SU-DHL-6 (cell line): ENCODE data around the gene DLG4.

ENCODE experiments used
- H2AFZ ChIP-seq: fragments of 200-600 bp; sonication (generic); 2 replicates; pipeline ENCODE4 v1.6.1; 2014; ENCODE audit warnings: low read depth, mild to moderate bottlenecking, moderate library complexity, mixed read lengths, antibody characterized with exemption, low read length; ENCODE audit not compliant: severe bottlenecking
- H3F3A ChIP-seq: fragments of 200-600 bp; shearing (Covaris generic); 2 replicates; pipeline ENCODE4 v1.6.0; 2016; ENCODE audit warnings: antibody characterized with exemption, mild to moderate bottlenecking; ENCODE audit not compliant: insufficient read depth
- H3K27ac ChIP-seq: fragments of 200-600 bp; sonication (generic); 2 replicates; pipeline ENCODE4 v1.5.1; 2016; ENCODE audit warnings: low read depth, mild to moderate bottlenecking, low read length, moderate library complexity, mixed read lengths
- H3K27me3 ChIP-seq: fragments of 200-600 bp; sonication (generic), shearing (Covaris generic); 2 replicates; pipeline ENCODE4 v1.6.0; 2014; ENCODE audit warnings: mild to moderate bottlenecking, low read length
- H3K36me3 ChIP-seq: fragments of 200-600 bp; sonication (generic); 2 replicates; pipeline ENCODE4 v1.6.1; 2014; ENCODE audit warnings: mild to moderate bottlenecking, low read length, mixed read lengths
- H3K4me2 ChIP-seq: fragments of 300-600, 200-600 bp; shearing (Covaris generic), sonication (generic); 2 replicates; pipeline ENCODE4 v1.6.0; 2014; ENCODE audit warnings: low read length, low read depth, mild to moderate bottlenecking; ENCODE audit not compliant: poor library complexity, severe bottlenecking
- H3K4me3 ChIP-seq: fragments of 200-600 bp; sonication (generic); 2 replicates; pipeline ENCODE4 v1.5.1; 2014; ENCODE audit warnings: antibody characterized with exemption, low read length, mild to moderate bottlenecking, mixed read lengths; ENCODE audit not compliant: insufficient read depth, poor library complexity, severe bottlenecking
- H3K79me2 ChIP-seq: fragments of 200-600 bp; sonication (generic); 2 replicates; pipeline ENCODE4 v1.6.1; 2014; ENCODE audit warnings: mild to moderate bottlenecking, low read length, moderate library complexity; ENCODE audit not compliant: insufficient read depth
- H3K9ac ChIP-seq: fragments of 200-600 bp; sonication (generic); 2 replicates; pipeline ENCODE4 v1.7.0; 2014; ENCODE audit warnings: mild to moderate bottlenecking, low read length
- H3K9me2 ChIP-seq: fragments of 200-600 bp; sonication (generic); replicated peaks from 2 replicates; pipeline ENCODE4 v1.6.1; 2014; ENCODE audit warnings: low read length; ENCODE audit not compliant: insufficient read depth
- H3K9me3 ChIP-seq: fragments of 200-600 bp; sonication (generic); 2 replicates; pipeline ENCODE4 v1.6.1; 2014; ENCODE audit warnings: low read length, mixed read lengths; ENCODE audit not compliant: insufficient read depth
- H4K20me1 ChIP-seq: fragments of 200-600 bp; sonication (generic); 2 replicates; pipeline ENCODE4 v1.6.1; 2014; ENCODE audit warnings: low read depth, mild to moderate bottlenecking, antibody characterized with exemption, low read length, moderate library complexity, mixed read lengths
- CTCF ChIP-seq: fragments of 200-600 bp; sonication (generic); IDR thresholded peaks from one replicate; pipeline ENCODE4 v1.5.1; 2017; ENCODE audit warnings: antibody characterized with exemption, mild to moderate bottlenecking, low read length, moderate library complexity; ENCODE audit not compliant: insufficient read depth, poor library complexity, severe bottlenecking
- EZH2phosphoT487 ChIP-seq: fragments of 200-600 bp; sonication (generic), shearing (Covaris generic); conservative IDR thresholded peaks from 2 replicates; pipeline ENCODE4 v1.6.1; 2018; ENCODE audit warnings: mild to moderate bottlenecking, antibody characterized with exemption, low read length, moderate library complexity, mixed read lengths

Gene DLG4

GRCh38 chr17:7219229-7219811 lies 316 bp downstream of the DLG4 start:
- H3K9me3 ChIP-seq, result no peaks in the 10 kb centered on the region
- H3K36me3 ChIP-seq, result no peaks in the 10 kb centered on the region
- H3K27me3 ChIP-seq, result no peaks in the 10 kb centered on the region
- peaks cover 16% of the 10 kb centered on the region; the same call in 1 of the 2 replicates for H3F3A ChIP-seq
- peak overlapping the region; percentile 73 for H3K9ac ChIP-seq
- H2AFZ ChIP-seq, result peak overlapping the region; percentile 77
- H3K79me2 ChIP-seq, result no peaks in the 10 kb centered on the region
- no peaks in the 10 kb centered on the region for H4K20me1 ChIP-seq
- H3K4me2 ChIP-seq, result peak overlapping the region; percentile 56
- no peak for TF ChIP-seq CTCF
- no peak for TF ChIP-seq EZH2phosphoT487
- no peaks in the 10 kb centered on the region for H3K9me2 ChIP-seq
- no peak overlapping the region for H3K27ac ChIP-seq
- H3K4me3 ChIP-seq, result peak overlapping the region; percentile 66

- H3K27ac ChIP-seq, result no peak overlapping the region
- no peaks in the 10 kb centered on the region for H3K79me2 ChIP-seq
- no peaks in the 10 kb centered on the region for H3K9me3 ChIP-seq
- no peaks in the 10 kb centered on the region for H3K27me3 ChIP-seq
- H3K36me3 ChIP-seq, result no peaks in the 10 kb centered on the region
- peaks cover 16% of the 10 kb centered on the region; the same call in 1 of the 2 replicates for H3F3A ChIP-seq
- no peak for TF ChIP-seq EZH2phosphoT487
- no peak for TF ChIP-seq CTCF
- no peak overlapping the region for H2AFZ ChIP-seq
- H3K9me2 ChIP-seq, result no peaks in the 10 kb centered on the region
- H3K4me3 ChIP-seq, result no peak overlapping the region
- no peak overlapping the region for H3K9ac ChIP-seq
- H3K4me2 ChIP-seq, result no peak overlapping the region
- no peaks in the 10 kb centered on the region for H4K20me1 ChIP-seq
These were observed 878 bp downstream of the DLG4 start for GRCh38 chr17:7218758-7219157.

GRCh38 chr17:7218166-7218565 lies 1.5 kb downstream of the DLG4 start:
- no peak overlapping the region for H3K4me2 ChIP-seq
- no peaks in the 10 kb centered on the region for H4K20me1 ChIP-seq
- no peak overlapping the region for H2AFZ ChIP-seq
- no peak for TF ChIP-seq CTCF
- TF ChIP-seq EZH2phosphoT487, result no peak
- no peaks in the 10 kb centered on the region for H3K79me2 ChIP-seq
- H3K36me3 ChIP-seq, result no peaks in the 10 kb centered on the region
- no peaks in the 10 kb centered on the region for H3K9me3 ChIP-seq
- H3K27ac ChIP-seq, result no peak overlapping the region
- no peaks in the 10 kb centered on the region for H3K9me2 ChIP-seq
- H3F3A ChIP-seq, result peaks cover 12% of the 10 kb centered on the region; the same call in 1 of the 2 replicates
- no peak overlapping the region for H3K9ac ChIP-seq
- no peaks in the 10 kb centered on the region for H3K27me3 ChIP-seq
- H3K4me3 ChIP-seq, result no peak overlapping the region
